Stimulated activated CD4-positive, alpha-beta T cell treated with anti-CD3 and anti-CD28 coated beads, TNF-alpha, amount 100 ng/mL, for 24 hours (primary cell): ENCODE results near the gene CSTPP1.
"Not testable (repeated sequence)": the region's sequence is repeated elsewhere in the genome, so short reads cannot be mapped to it uniquely, and the experiment has no call there.

Experiments
- DNase-seq, 3 experiments: peaks; one replicate each; pipeline ENCODE4 v3.0.0-alpha.2; 2020; ENCODE audit warnings: low read depth in 3 of 3

The CSTPP1 gene

DNA sequence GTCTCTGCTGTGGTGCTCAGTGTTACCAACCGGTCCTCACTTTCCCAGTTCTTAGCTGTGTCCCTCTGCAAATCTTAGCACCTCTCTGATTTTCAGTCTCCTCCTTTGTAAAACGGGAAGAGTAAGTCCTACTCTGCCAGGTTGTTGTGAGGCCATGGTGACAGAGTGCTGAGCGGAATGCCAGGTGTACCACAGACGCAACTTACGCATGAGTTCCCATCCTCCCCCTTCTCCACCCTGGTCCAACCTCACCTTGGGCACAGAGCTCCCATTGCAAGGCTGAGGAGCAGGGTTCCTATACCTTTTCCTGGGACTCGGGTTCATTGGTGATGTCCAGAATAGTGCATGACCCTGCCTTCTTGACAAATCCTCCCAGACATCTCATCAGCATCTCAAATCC is 270.9 kb downstream of the CSTPP1 start:
- no peak for DNase-seq

DNA sequence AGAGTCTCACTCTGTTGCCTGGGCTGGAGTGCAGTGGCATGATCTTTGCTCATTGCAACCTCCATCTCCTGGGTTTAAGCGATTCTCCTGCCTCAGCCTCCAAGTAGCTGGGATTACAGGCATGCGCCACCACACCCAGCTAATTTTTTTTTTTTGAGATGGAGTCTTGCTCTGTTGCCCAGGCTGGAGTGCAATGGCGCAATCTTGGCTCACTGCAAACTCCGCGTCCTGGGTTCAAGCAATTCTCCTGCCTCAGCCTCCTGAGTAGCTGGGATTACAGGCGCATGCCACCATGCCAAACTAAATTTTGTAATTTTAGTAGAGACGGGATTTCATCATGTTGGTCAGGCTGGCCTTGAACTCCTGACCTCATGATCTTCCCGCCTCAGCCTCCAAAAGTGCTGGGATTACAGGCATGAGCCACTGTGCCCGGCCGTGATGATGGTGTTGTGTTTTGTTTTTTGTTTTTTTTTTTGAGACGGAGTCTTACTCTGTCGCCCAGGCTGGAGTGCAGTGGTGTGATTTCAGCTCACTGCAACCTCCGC is 271.5 kb downstream of the CSTPP1 start:
- not testable (repeated sequence) for DNase-seq

DNA sequence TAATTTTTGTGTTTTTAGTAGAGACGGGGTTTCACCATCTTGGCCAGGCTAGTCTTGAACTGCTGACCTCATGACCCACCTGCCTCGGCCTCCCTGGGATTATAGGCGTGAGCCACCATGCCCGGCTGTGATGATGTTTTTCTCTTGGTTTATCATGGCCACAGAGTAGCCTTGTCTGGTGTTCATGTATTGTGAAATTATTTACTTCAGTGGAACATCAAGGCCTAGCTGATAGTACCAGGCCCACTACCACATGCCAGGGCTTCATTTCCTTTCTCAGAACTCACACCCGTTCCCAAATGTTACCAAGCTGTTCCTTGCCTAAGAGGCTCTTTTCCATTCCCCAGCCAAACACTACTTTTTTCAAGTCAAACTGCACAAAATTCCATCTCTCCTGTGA is 272.1 kb downstream of the CSTPP1 start:
- no peak for DNase-seq
